ENCODE data around the gene KLHL41.

GRCh38 chr2:169472249-169472648 is 37.3 kb upstream of the KLHL41 start:
- TF ChIP-seq CTCF (IDR thresholded peaks at IDR 0.05) (no peak), POLR2A (IDR thresholded peaks at IDR 0.05) (no peak)
